ENCODE results near the gene NFATC2. TPM values are rescaled to one million over a fixed set of nuclear protein-coding genes. Genes with fewer than 3 reads are reported as not detected.
"Not testable (repeated sequence)": the region's sequence is repeated elsewhere in the genome, so short reads cannot be mapped to it uniquely, and the experiment has no call there.

Gene NFATC2
- total RNA-seq, 1 donor from 2014 or later: not detected

DNA sequence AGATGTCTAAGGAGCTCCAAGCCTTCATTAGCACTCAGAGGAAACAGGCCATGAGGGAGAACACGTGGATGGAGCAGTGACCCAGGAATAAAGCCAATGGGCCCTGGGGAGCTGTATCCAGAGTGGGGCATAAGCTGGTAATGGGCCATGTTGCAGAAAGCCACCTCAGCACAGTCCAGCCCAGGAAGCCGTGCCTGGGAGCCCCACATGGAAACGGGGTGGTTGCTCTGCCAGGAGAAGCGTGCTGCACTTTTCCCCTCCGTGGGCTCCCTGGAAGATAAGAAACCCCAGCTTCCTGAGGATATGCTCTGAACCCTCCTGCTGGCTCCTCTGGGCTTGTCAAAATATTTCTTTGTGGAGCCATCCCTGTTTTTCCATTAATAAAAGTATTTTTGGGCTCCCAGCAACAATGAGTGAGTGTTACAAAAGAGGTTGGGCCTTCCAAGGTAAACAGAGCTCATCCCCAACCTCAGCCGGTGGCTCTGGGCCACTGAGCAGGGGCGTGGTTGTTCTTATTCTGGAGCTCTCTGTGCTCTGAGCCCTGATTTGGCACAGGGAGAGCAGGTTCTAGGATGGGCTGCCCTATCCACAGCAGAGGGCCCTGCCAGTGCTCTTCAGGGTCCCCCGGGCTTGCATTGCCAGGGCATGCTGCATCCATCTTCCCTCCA is 31.2 kb upstream of the NFATC2 start:
- TF ChIP-seq, protein P1, sequence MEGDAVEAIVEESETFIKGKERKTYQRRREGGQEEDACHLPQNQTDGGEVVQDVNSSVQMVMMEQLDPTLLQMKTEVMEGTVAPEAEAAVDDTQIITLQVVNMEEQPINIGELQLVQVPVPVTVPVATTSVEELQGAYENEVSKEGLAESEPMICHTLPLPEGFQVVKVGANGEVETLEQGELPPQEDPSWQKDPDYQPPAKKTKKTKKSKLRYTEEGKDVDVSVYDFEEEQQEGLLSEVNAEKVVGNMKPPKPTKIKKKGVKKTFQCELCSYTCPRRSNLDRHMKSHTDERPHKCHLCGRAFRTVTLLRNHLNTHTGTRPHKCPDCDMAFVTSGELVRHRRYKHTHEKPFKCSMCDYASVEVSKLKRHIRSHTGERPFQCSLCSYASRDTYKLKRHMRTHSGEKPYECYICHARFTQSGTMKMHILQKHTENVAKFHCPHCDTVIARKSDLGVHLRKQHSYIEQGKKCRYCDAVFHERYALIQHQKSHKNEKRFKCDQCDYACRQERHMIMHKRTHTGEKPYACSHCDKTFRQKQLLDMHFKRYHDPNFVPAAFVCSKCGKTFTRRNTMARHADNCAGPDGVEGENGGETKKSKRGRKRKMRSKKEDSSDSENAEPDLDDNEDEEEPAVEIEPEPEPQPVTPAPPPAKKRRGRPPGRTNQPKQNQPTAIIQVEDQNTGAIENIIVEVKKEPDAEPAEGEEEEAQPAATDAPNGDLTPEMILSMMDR (IDR thresholded peaks at IDR 0.05; ENCODE audit: insufficient read depth, low read length, severe bottlenecking): no peak
- Histone ChIP-seq H3K4me3 (ENCODE audit: low read depth, low read length) (no peak overlapping the region), H3K36me3 (ENCODE audit: control insufficient read depth, insufficient read depth, low read length) (no peaks in the 10 kb centered on the region), H3K27me3 (ENCODE audit: control insufficient read depth, insufficient read depth, low read length) (peaks cover 6% of the 10 kb centered on the region)
- FAIRE-seq (no peak), DNase-seq (ENCODE audit: low read depth) (no peak)

DNA sequence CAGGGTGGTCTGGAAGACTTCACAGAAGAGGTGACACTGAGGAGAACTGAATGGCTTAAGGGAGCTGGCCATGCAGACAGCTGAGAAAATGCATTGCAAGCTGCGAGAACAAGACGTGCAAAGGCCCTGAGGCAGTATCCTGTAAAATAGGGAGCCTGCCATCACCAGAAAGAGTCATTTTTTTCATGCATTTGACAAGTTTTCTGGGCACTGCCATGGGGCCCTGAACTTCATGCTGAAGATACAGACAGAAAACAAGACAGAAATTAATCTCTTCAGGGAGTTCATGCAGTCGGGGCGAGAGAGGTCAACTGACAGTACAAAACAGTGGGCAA is 28.9 kb upstream of the NFATC2 start:
- no peak for FAIRE-seq
- no peak for DNase-seq (ENCODE audit: low read depth)
- Histone ChIP-seq H3K36me3 (ENCODE audit: control insufficient read depth, insufficient read depth, low read length) (no peaks in the 10 kb centered on the region), H3K4me3 (ENCODE audit: low read depth, low read length) (no peak overlapping the region), H3K27me3 (ENCODE audit: control insufficient read depth, insufficient read depth, low read length) (peaks cover 7% of the 10 kb centered on the region)
- TF ChIP-seq, protein P1 (IDR thresholded peaks at IDR 0.05; ENCODE audit: insufficient read depth, low read length, severe bottlenecking): no peak

DNA sequence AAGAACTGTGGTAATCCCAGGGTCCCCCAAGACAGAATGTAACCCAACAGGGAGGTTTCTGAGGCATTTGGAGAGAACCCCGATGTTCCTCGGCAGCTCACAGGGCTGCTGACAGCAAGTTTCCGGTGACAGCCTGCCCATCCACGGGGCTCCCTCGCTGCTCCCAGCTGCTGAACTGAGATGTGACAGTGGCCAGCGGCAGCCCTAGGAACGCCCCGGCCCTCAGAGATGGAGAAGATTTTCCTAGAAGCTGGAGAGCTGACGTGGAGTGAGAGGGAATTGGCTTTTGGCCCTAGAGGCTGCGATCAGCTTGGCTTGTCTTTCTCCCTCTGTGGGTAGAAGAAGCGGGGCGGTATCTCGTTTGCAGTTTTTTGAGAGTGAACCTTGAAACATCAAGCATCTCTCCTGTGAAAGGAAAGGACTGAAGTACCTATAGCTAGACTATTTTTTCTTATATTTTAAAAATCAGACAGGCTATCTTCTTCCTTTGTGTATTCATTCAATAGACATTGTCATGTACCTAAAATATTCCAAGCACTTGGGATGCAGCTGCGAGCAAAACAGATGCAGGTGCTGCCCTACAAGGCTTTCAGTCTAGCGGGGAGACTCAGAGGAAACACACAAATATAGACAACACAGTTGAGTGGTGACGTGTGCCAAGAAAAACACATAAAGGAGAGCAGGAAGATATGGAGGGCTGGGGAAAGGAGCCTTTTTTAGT is 28.4 kb upstream of the NFATC2 start:
- no peak for FAIRE-seq

DNA sequence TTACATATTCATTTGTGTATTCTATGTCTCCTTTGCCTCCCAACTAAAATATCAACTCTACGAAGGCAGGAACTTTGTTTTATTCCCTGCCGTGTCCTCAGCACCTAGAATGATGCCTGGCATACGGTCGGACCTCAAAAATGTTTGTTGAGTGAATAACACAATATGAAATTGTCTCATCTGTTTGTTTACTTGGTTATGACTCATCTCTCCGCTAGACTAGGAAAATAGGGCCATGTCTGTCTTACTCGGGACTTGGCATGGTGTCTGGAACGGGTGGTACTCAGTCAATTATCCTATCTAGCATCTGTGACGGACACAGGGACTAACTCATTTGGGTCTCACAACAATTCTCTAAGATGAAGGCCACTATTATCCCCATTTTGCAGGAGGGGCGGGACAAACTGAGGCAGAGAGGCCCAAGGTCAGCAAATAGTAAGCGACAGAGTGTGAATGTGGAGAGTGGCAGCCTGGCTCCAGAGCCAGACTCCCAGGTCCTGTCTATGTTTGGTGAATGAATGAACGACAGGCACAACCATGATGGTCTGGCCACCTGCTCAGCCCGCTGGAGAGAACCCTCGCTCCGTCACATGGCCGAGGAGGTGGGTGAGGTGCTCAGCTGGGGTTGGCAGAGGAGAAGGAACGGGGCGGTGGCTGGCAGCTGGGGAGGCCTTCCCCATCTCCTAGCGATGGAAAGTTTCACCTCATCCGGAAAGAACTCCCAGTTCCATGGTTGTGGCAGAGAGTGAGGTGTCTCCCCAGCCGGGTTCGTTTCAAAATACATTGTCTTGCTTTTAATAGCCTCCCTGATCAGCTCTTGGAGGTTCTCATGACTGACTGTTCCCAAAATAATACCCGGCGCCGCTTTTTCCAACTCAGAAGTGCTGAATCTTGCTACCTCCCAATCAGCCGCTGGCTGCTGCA is 27.6 kb upstream of the NFATC2 start:
- DNase-seq (ENCODE audit: low read depth) (peak; percentile 36), FAIRE-seq (no peak)
- peaks cover 7% of the 10 kb centered on the region for H3K27me3 ChIP-seq (ENCODE audit: control insufficient read depth, insufficient read depth, low read length)
- TF ChIP-seq, protein P1 (IDR thresholded peaks at IDR 0.05; ENCODE audit: insufficient read depth, low read length, severe bottlenecking): no peak
- H3K36me3 ChIP-seq (ENCODE audit: control insufficient read depth, insufficient read depth, low read length): no peaks in the 10 kb centered on the region
- no peak overlapping the region for H3K4me3 ChIP-seq (ENCODE audit: low read depth, low read length)

More for the DNA sequence above, 28.4 kb upstream of the NFATC2 start:
- Histone ChIP-seq H3K27me3 (ENCODE audit: control insufficient read depth, insufficient read depth, low read length) (peaks cover 7% of the 10 kb centered on the region), H3K4me3 (ENCODE audit: low read depth, low read length) (no peak overlapping the region), H3K36me3 (ENCODE audit: control insufficient read depth, insufficient read depth, low read length) (no peaks in the 10 kb centered on the region)
- no peak for DNase-seq (ENCODE audit: low read depth)
- TF ChIP-seq, protein P1 (IDR thresholded peaks at IDR 0.05; ENCODE audit: insufficient read depth, low read length, severe bottlenecking): no peak

DNA sequence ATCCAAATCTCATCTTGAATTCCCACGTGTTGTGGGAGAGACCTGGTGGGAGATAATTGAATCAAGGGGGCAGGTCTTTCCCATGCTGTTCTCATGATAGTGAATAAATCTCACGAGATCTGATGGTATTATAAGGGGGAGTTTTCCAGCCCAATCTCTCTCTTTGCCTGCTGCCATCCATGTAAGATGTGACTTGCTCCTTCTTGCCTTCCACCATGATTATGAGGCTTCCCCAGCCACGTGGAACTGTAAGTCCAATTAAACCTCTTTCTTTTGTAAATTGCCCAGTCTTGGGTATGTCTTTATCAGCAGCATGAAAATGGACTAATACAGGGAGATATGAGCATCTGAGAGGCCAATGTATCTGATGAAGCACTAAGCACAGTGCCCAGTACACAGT is 26.0 kb upstream of the NFATC2 start:
- not testable (repeated sequence) for DNase-seq (ENCODE audit: low read depth); FAIRE-seq; H3K36me3 ChIP-seq (ENCODE audit: control insufficient read depth, insufficient read depth, low read length); H3K27me3 ChIP-seq (ENCODE audit: control insufficient read depth, insufficient read depth, low read length); H3K4me3 ChIP-seq (ENCODE audit: low read depth, low read length)

DNA sequence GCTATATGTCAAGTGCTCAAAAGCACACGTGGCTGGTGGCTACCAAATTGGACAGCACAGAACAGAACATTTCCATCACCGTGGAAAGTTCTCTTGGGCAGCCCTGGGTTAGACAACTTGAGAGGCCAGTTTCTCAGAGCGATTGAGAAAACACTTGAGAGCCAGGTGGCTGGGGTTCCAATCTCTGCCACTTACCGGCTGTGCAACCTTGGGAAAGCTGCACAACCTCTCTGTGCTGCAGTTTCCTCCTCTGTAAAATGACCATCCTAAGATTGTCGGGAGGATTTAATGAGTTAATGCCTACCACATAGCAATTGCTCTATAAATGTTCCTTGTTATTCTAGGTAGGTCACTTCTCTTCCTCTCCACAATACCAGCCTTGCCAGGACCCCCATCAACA is 25.1 kb upstream of the NFATC2 start:
- no peak for DNase-seq (ENCODE audit: low read depth)
- Histone ChIP-seq H3K27me3 (ENCODE audit: control insufficient read depth, insufficient read depth, low read length) (peaks cover 15% of the 10 kb centered on the region), H3K4me3 (ENCODE audit: low read depth, low read length) (no peak overlapping the region), H3K36me3 (ENCODE audit: control insufficient read depth, insufficient read depth, low read length) (no peaks in the 10 kb centered on the region)
- TF ChIP-seq, protein P1 (IDR thresholded peaks at IDR 0.05; ENCODE audit: insufficient read depth, low read length, severe bottlenecking): no peak
- FAIRE-seq: no peak

Data from bronchial epithelial cell (primary cell).